Measurements from ENCODE around the gene IL32.

IL32 gene

DNA sequence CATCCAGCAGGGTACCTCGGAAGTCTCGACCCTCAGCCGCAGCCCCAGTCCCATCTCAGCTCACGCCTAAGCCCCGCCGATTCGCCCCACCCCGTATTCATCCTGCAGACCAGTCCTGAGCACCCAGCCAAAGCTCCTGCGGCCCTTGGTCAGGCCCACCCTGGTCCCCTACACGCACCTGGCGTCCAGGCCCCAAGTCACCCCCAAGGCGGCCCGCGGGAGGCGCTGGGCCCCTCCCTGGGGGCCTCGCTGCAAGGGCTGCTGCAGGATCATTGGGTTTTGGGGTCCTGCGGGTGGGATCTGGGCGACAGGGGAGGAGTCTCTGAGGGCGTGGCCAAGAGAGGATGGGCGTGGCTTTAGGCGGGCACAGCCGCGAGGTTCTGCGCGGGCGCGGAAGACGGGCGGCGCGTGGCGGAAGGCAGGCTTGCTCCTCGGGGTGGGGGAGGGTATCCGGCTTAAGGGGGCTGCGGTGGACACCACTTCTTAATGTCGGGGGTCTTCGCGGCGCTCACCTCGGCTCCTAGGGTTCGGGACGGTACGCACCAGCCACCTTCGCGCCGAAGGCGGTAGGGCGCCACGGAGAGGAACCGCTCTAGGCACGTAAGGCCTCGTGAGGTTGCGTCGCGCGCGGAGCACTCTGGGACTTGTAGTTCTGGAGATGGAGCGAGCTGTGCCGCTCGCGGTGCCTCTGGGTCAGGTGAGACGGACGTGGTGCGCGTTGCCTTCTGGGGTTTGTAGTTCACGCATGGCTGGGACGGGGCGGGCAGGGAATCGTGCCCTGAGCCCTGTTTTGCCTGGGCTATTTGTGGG, 41.6 kb upstream of the IL32 start, which contains the start of the genes HCFC1R1 and THOC6 (continued):
- TF ChIP-seq, protein P1, sequence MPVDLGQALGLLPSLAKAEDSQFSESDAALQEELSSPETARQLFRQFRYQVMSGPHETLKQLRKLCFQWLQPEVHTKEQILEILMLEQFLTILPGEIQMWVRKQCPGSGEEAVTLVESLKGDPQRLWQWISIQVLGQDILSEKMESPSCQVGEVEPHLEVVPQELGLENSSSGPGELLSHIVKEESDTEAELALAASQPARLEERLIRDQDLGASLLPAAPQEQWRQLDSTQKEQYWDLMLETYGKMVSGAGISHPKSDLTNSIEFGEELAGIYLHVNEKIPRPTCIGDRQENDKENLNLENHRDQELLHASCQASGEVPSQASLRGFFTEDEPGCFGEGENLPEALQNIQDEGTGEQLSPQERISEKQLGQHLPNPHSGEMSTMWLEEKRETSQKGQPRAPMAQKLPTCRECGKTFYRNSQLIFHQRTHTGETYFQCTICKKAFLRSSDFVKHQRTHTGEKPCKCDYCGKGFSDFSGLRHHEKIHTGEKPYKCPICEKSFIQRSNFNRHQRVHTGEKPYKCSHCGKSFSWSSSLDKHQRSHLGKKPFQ (tag by site-specific recombination; IDR thresholded peaks at IDR 0.05) = no peak
- TF ChIP-seq ZEB2 (tag by site-specific recombination; IDR thresholded peaks at IDR 0.05) (peak; percentile 95), ZNF248 (tag by site-specific recombination; IDR thresholded peaks at IDR 0.05) (no peak), EGR2 (tag by site-specific recombination; IDR thresholded peaks at IDR 0.05; ENCODE audit: low read depth) (no peak), ZNF704 (tag by site-specific recombination; IDR thresholded peaks at IDR 0.05) (no peak), KLF1 (tag by site-specific recombination; IDR thresholded peaks at IDR 0.05) (peak; percentile 90), ZNF214 (tag by site-specific recombination; IDR thresholded peaks at IDR 0.05; ENCODE audit: borderline replicate concordance) (no peak), ZNF10 (tag by site-specific recombination; IDR thresholded peaks at IDR 0.05) (no peak), ZNF266 (tag by site-specific recombination; IDR thresholded peaks at IDR 0.05; ENCODE audit: low read depth) (no peak), ZNF26 (tag by site-specific recombination; IDR thresholded peaks at IDR 0.05) (no peak), ZNF112 (tag by site-specific recombination; IDR thresholded peaks at IDR 0.05) (no peak), ZNF776 (tag by site-specific recombination; IDR thresholded peaks at IDR 0.05; ENCODE audit: borderline replicate concordance) (no peak), WT1 (tag by site-specific recombination; IDR thresholded peaks at IDR 0.05) (0 out of 2 replicates have a peak, but pooled peaks have one; percentile 9), ZBTB7A (tag by site-specific recombination; IDR thresholded peaks at IDR 0.05; ENCODE audit: low read depth) (peak; percentile 77), ZIC2 (tag by site-specific recombination; IDR thresholded peaks at IDR 0.05) (0 out of 2 replicates have a peak, but pooled peaks have one; percentile 6), SP7 (tag by site-specific recombination; IDR thresholded peaks at IDR 0.05) (peak; percentile 71), ZNF558 (tag by site-specific recombination; IDR thresholded peaks at IDR 0.05) (no peak), ZNF843 (tag by site-specific recombination; IDR thresholded peaks at IDR 0.05) (peak; percentile 88), ZNF416 (tag by site-specific recombination; IDR thresholded peaks at IDR 0.05) (no peak), YY2 (tag by site-specific recombination; IDR thresholded peaks at IDR 0.05) (peak; percentile 76), ZNF148 (tag by site-specific recombination; IDR thresholded peaks at IDR 0.05; ENCODE audit: borderline replicate concordance) (no peak), ZBTB49 (tag by site-specific recombination; IDR thresholded peaks at IDR 0.05; ENCODE audit: low read depth) (no peak), BCL11A (tag by site-specific recombination; IDR thresholded peaks at IDR 0.05; ENCODE audit: low read depth) (no peak), ZSCAN30 (tag by site-specific recombination; IDR thresholded peaks at IDR 0.05) (peak; percentile 40), OSR2 (tag by site-specific recombination; IDR thresholded peaks at IDR 0.05) (no peak; the same call in 1 of the 2 replicates), ZNF561 (tag by site-specific recombination; IDR thresholded peaks at IDR 0.05; ENCODE audit: borderline replicate concordance) (peak; percentile 82)

Data from HEK293 (cell line).